CMK (cell line): ENCODE measurements around the gene ASPRV1.
A peak's percentile ranks its signal among the peaks of the same experiment; 100 is the strongest.

Experiments used
- DNase-seq: peaks from one replicate; pipeline ENCODE4 v3.0.0-alpha.2; 2010; ENCODE audit warnings: low read depth

Gene ASPRV1

GRCh38 chr2:69988086-69988635 lies 26.7 kb upstream of the ASPRV1 start:
- DNase-seq: no peak

GRCh38 chr2:69986691-69987090 lies 25.3 kb upstream of the ASPRV1 start:
- no peak for DNase-seq

GRCh38 chr2:69985688-69986087 lies 24.3 kb upstream of the ASPRV1 start:
- DNase-seq: no peak

GRCh38 chr2:69985216-69985615 lies 23.8 kb upstream of the ASPRV1 start:
- DNase-seq: no peak

GRCh38 chr2:69983392-69983966 lies 22.0 kb upstream of the ASPRV1 start:
- no peak for DNase-seq

- DNase-seq: no peak
Measured at GRCh38 chr2:69979902-69980807, 18.7 kb upstream of the ASPRV1 start.

- no peak for DNase-seq
Measured at GRCh38 chr2:69977906-69978482, 16.6 kb upstream of the ASPRV1 start.

- no peak for DNase-seq
Measured at GRCh38 chr2:69977186-69977585, 15.8 kb upstream of the ASPRV1 start.

GRCh38 chr2:69975853-69976462 lies 14.5 kb upstream of the ASPRV1 start:
- no peak for DNase-seq

- no peak for DNase-seq
Measured at GRCh38 chr2:69975136-69975852, 13.9 kb upstream of the ASPRV1 start.

GRCh38 chr2:69973335-69973735 lies 11.9 kb upstream of the ASPRV1 start:
- peak; percentile 45 for DNase-seq

- no peak for DNase-seq
Measured at GRCh38 chr2:69972822-69973221, 11.4 kb upstream of the ASPRV1 start.

- no peak for DNase-seq
Measured at GRCh38 chr2:69969991-69970390, 8.6 kb upstream of the ASPRV1 start.

GRCh38 chr2:69969126-69969983 lies 7.9 kb upstream of the ASPRV1 start:
- DNase-seq: no peak

GRCh38 chr2:69968609-69969008 lies 7.2 kb upstream of the ASPRV1 start:
- no peak for DNase-seq

GRCh38 chr2:69966496-69966895 lies 5.1 kb upstream of the ASPRV1 start:
- no peak for DNase-seq

- DNase-seq: no peak
Measured at GRCh38 chr2:69965756-69966445, 4.5 kb upstream of the ASPRV1 start.

GRCh38 chr2:69964353-69964841 lies 3.0 kb upstream of the ASPRV1 start:
- DNase-seq: no peak

GRCh38 chr2:69962986-69963730 lies 1.7 kb upstream of the ASPRV1 start:
- no peak for DNase-seq
